Coronary artery (tissue), 2 donors: ENCODE results near the gene PITPNC1.

Experiments used
- DNase-seq: peaks from one replicate; pipeline ENCODE4 v3.0.0-alpha.2; 2017; ENCODE audit warnings: low spot score
- H3K27ac ChIP-seq, 2 donors: fragments of 200-600 bp; sonication (generic); one replicate each; pipeline ENCODE4 v1.5.1; 2016 to 2019
- H3K4me3 ChIP-seq: fragments of 200-600 bp; sonication (generic); 2 replicates; pipeline ENCODE4 v1.5.1; 2016; ENCODE audit warnings: mild to moderate bottlenecking, moderate library complexity
- CTCF ChIP-seq: fragments of 200-600 bp; sonication (generic); IDR thresholded peaks from one replicate; pipeline ENCODE4 v1.5.1; 2019; ENCODE audit warnings: antibody characterized with exemption

The PITPNC1 gene

GRCh38 chr17:67347826-67348225 lies 29.3 kb upstream of the PITPNC1 start:
- no peak for DNase-seq

GRCh38 chr17:67349420-67349819 lies 27.7 kb upstream of the PITPNC1 start:
- TF ChIP-seq CTCF = no peak
- Histone ChIP-seq H3K27ac (no peak overlapping the region), H3K4me3 (no peak overlapping the region)
- no peak for DNase-seq

More at GRCh38 chr17:67347826-67348225, 29.3 kb upstream of the PITPNC1 start:
- no peak for TF ChIP-seq CTCF
- no peak overlapping the region for H3K4me3 ChIP-seq
- H3K27ac ChIP-seq = no peak overlapping the region

GRCh38 chr17:67353161-67353560 lies 23.9 kb upstream of the PITPNC1 start:
- Histone ChIP-seq H3K4me3 (no peak overlapping the region), H3K27ac (no peak overlapping the region)
- TF ChIP-seq CTCF = no peak
- DNase-seq = no peak

- TF ChIP-seq CTCF = no peak
- no peak overlapping the region for H3K27ac ChIP-seq
- H3K4me3 ChIP-seq = no peak overlapping the region
- no peak for DNase-seq
Observed at GRCh38 chr17:67353929-67354574, 23.0 kb upstream of the PITPNC1 start.

- no peak overlapping the region for H3K4me3 ChIP-seq
- no peak for DNase-seq
- no peak overlapping the region for H3K27ac ChIP-seq
- no peak for TF ChIP-seq CTCF
Observed at GRCh38 chr17:67358612-67359011, 18.5 kb upstream of the PITPNC1 start.

- no peak for TF ChIP-seq CTCF
- no peak overlapping the region for H3K27ac ChIP-seq
- no peak for DNase-seq
- H3K4me3 ChIP-seq = no peak overlapping the region
Observed at GRCh38 chr17:67359960-67360791, 16.9 kb upstream of the PITPNC1 start.

- no peak for DNase-seq
- Histone ChIP-seq H3K27ac (no peak overlapping the region), H3K4me3 (no peak overlapping the region)
- TF ChIP-seq CTCF = no peak
Observed at GRCh38 chr17:67360880-67361279, 16.2 kb upstream of the PITPNC1 start.
